DOHH2 (cell line): Measurements from ENCODE around the gene COPZ2.
"Not testable (repeated sequence)": the region's sequence is repeated elsewhere in the genome, so short reads cannot be mapped to it uniquely, and the experiment has no call there.

Experiments used
- H3F3A ChIP-seq: fragments of 200-600 bp; sonication (generic), shearing (Covaris generic); 2 replicates; pipeline ENCODE4 v1.6.0; 2016; ENCODE audit warnings: antibody characterized with exemption, mild to moderate bottlenecking; ENCODE audit not compliant: control insufficient read depth, insufficient read depth
- H3K27ac ChIP-seq: fragments of 200-600 bp; sonication (generic); 2 replicates; pipeline ENCODE4 v1.5.1; 2014; ENCODE audit warnings: low read depth, mild to moderate bottlenecking, low read length, moderate library complexity
- H3K27me3 ChIP-seq: fragments of 200-600 bp; sonication (generic); 2 replicates; pipeline ENCODE4 v1.6.1; 2014; ENCODE audit warnings: mild to moderate bottlenecking, low read length, mixed read lengths; ENCODE audit not compliant: control insufficient read depth
- H3K36me3 ChIP-seq: fragments of 200-600 bp; sonication (generic); 2 replicates; pipeline ENCODE4 v1.6.1; 2014; ENCODE audit warnings: mild to moderate bottlenecking, low read length, moderate library complexity, mixed read lengths; ENCODE audit not compliant: control insufficient read depth
- H3K4me1 ChIP-seq: fragments of 200-600 bp; sonication (generic); 2 replicates; pipeline ENCODE4 v1.6.1; 2014; ENCODE audit warnings: mild to moderate bottlenecking, low read length, mixed read lengths; ENCODE audit not compliant: control insufficient read depth
- H3K4me2 ChIP-seq: fragments of 200-600 bp; sonication (generic); 2 replicates; pipeline ENCODE4 v1.6.0; 2014; ENCODE audit warnings: mild to moderate bottlenecking, low read length, moderate library complexity
- H3K4me3 ChIP-seq: fragments of 200-600 bp; sonication (generic); 2 replicates; pipeline ENCODE4 v1.5.1; 2014; ENCODE audit warnings: mild to moderate bottlenecking, low read length, mixed read lengths
- H3K79me2 ChIP-seq: fragments of 200-600 bp; sonication (generic); 2 replicates; pipeline ENCODE4 v1.6.1; 2014; ENCODE audit warnings: mild to moderate bottlenecking, low read length, mixed read lengths; ENCODE audit not compliant: control insufficient read depth
- H3K9me2 ChIP-seq: fragments of 200-600 bp; sonication (generic); replicated peaks from 2 replicates; pipeline ENCODE4 v1.6.1; 2014; ENCODE audit warnings: mild to moderate bottlenecking, low read length, mixed read lengths; ENCODE audit not compliant: control insufficient read depth
- H3K9me3 ChIP-seq: fragments of 200-600 bp; sonication (generic); 2 replicates; pipeline ENCODE4 v1.6.1; 2014; ENCODE audit warnings: antibody characterized with exemption, low read length, mixed read lengths; ENCODE audit not compliant: control insufficient read depth, insufficient read depth
- H4K20me1 ChIP-seq: fragments of 200-600 bp; sonication (generic); 2 replicates; pipeline ENCODE4 v1.6.0; 2014; ENCODE audit warnings: low read depth, mild to moderate bottlenecking, antibody characterized with exemption, low read length, moderate library complexity; ENCODE audit not compliant: control insufficient read depth, insufficient read depth
- EZH2phosphoT487 ChIP-seq: fragments of 200-600 bp; sonication (generic); IDR thresholded peaks from 2 replicates; pipeline ENCODE4 v1.6.1; 2017; ENCODE audit warnings: borderline replicate concordance, mild to moderate bottlenecking, antibody characterized with exemption, low read length, moderate library complexity, mixed read lengths
- TF ChIP-seq, protein P1 (sequence below): fragments of 200-600 bp; sonication (generic); IDR thresholded peaks from one replicate; pipeline ENCODE4 v1.5.1; 2014; ENCODE audit warnings: antibody characterized with exemption, mild to moderate bottlenecking, low read depth, low read length; ENCODE audit not compliant: poor library complexity, severe bottlenecking

Gene COPZ2

GRCh38 chr17:48022901-48023300 is 14.7 kb downstream of the COPZ2 start:
- H3K9me3 ChIP-seq, result no peaks in the 10 kb centered on the region
- peaks cover 33% of the 10 kb centered on the region for H3K4me1 ChIP-seq
- no peaks in the 10 kb centered on the region for H3K79me2 ChIP-seq
- H3K9me2 ChIP-seq, result no peaks in the 10 kb centered on the region
- no peak overlapping the region for H3K4me3 ChIP-seq
- H3K27ac ChIP-seq, result no peak overlapping the region
- H3K27me3 ChIP-seq, result peaks cover 38% of the 10 kb centered on the region
- TF ChIP-seq, protein P1, sequence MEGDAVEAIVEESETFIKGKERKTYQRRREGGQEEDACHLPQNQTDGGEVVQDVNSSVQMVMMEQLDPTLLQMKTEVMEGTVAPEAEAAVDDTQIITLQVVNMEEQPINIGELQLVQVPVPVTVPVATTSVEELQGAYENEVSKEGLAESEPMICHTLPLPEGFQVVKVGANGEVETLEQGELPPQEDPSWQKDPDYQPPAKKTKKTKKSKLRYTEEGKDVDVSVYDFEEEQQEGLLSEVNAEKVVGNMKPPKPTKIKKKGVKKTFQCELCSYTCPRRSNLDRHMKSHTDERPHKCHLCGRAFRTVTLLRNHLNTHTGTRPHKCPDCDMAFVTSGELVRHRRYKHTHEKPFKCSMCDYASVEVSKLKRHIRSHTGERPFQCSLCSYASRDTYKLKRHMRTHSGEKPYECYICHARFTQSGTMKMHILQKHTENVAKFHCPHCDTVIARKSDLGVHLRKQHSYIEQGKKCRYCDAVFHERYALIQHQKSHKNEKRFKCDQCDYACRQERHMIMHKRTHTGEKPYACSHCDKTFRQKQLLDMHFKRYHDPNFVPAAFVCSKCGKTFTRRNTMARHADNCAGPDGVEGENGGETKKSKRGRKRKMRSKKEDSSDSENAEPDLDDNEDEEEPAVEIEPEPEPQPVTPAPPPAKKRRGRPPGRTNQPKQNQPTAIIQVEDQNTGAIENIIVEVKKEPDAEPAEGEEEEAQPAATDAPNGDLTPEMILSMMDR, result no peak
- TF ChIP-seq EZH2phosphoT487, result no peak
- H4K20me1 ChIP-seq, result no peaks in the 10 kb centered on the region
- H3K36me3 ChIP-seq, result no peaks in the 10 kb centered on the region
- no peaks in the 10 kb centered on the region for H3F3A ChIP-seq
- H3K4me2 ChIP-seq, result peak overlapping the region; percentile 88

DNA sequence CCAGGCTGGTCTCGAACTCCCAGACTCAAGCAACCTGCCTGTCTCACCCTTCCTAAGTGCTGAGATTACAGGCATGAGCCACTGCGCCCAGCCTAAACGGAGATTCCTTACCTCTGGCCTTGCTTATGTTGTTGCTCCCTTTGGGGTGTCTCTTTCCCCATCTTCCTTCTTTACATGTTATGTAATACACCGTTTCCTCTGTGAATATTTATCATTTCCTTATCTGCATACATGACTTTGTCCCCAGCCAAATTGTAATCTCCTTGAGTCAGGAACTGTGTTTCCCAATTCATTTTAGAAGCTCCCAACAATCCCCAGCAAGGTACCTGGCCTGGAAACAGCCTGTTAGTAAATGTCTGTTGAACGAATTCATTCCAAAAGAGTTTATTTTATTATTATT is 15.7 kb downstream of the COPZ2 start:
- Histone ChIP-seq H3F3A (no peaks in the 10 kb centered on the region), H4K20me1 (no peaks in the 10 kb centered on the region), H3K27me3 (peaks cover 38% of the 10 kb centered on the region), H3K4me2 (no peak overlapping the region), H3K9me2 (no peaks in the 10 kb centered on the region), H3K79me2 (no peaks in the 10 kb centered on the region), H3K36me3 (no peaks in the 10 kb centered on the region), H3K4me1 (peaks cover 33% of the 10 kb centered on the region), H3K4me3 (no peak overlapping the region), H3K9me3 (no peaks in the 10 kb centered on the region), H3K27ac (no peak overlapping the region)
- TF ChIP-seq, protein P1, result no peak
- no peak for TF ChIP-seq EZH2phosphoT487

GRCh38 chr17:48017817-48018158 is 19.8 kb downstream of the COPZ2 start:
- H3K27me3 ChIP-seq, result peaks cover 41% of the 10 kb centered on the region
- not testable (repeated sequence) for H3K27ac ChIP-seq, H3K79me2 ChIP-seq, H3K4me1 ChIP-seq, H3F3A ChIP-seq, H3K36me3 ChIP-seq, H4K20me1 ChIP-seq, H3K9me2 ChIP-seq, H3K4me3 ChIP-seq, H3K9me3 ChIP-seq, H3K4me2 ChIP-seq

DNA sequence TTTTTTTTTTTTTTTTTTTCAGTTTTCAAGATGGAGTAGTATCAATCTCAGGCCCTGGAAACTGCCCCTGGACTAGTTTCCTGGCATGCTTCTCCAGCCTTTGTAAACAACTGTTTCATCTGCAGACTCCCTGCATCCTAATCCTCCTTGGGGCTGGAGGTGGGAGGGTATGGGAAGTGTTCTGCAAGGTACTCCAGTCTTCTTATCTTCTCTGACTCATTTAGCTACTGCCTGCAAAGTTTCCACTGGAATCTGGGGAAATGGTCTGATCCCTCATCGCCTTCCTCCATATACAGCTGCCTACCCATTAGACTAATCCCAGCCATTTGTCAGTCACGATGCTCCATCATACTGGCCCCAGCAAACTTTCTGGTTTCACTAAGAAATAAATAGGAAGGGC is 21.5 kb downstream of the COPZ2 start:
- Histone ChIP-seq H3K27ac (no peak overlapping the region), H3K4me3 (no peak overlapping the region), H3K4me1 (peaks cover 14% of the 10 kb centered on the region), H3K36me3 (no peaks in the 10 kb centered on the region), H4K20me1 (no peaks in the 10 kb centered on the region), H3K9me2 (no peaks in the 10 kb centered on the region), H3K4me2 (no peak overlapping the region), H3K27me3 (peaks cover 52% of the 10 kb centered on the region), H3K9me3 (no peaks in the 10 kb centered on the region), H3K79me2 (no peaks in the 10 kb centered on the region), H3F3A (peaks cover under 1% of the 10 kb centered on the region; the same call in 1 of the 2 replicates)
- TF ChIP-seq EZH2phosphoT487, result no peak
